GM18508 (cell line): Measurements from ENCODE around the gene GIMAP7.
"Not testable (repeated sequence)": the region's sequence is repeated elsewhere in the genome, so short reads cannot be mapped to it uniquely, and the experiment has no call there.

Source experiments
- ATAC-seq: cut with Tn5 transposase; IDR thresholded peaks from one replicate; pipeline ENCODE4 v1.9.1; 2021; ENCODE audit warnings: moderate number of reproducible peaks; ENCODE audit not compliant: insufficient read depth, unreplicated experiment

The GIMAP7 gene

DNA sequence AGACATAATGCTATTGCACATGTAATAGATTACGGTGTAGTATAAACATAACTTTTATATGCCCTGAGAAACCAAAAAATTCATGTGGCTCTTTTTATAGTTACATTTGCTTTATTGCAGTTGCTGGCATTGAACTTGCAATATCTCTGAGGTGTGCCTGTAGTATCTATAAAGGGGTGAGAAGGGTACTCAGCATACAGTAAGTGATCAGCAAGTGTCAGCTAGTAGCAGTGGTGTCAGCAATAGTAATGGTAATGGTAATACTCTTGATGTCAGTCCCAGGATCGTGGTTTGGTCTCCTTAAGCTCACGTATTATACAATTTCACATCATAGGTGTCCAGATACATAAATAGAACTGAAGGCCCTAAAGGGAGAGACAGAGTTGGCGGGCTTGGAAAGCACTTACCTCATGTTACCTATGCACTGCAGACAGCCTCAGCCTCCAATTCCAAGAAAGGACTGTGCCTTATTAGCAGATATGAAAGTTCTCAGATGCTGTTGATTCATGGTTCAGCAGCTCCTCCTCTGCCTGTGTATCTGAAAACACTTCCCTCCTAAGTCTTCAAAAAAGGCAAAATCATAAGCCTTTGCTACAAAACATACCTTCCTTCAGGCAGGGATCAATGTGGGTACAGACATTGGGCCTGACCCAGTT, 6.6 kb upstream of the GIMAP7 start:
- ATAC-seq, result no peak

- no peak for ATAC-seq
These were observed 3.6 kb upstream of the GIMAP7 start for GRCh38 chr7:150511048-150511447.

DNA sequence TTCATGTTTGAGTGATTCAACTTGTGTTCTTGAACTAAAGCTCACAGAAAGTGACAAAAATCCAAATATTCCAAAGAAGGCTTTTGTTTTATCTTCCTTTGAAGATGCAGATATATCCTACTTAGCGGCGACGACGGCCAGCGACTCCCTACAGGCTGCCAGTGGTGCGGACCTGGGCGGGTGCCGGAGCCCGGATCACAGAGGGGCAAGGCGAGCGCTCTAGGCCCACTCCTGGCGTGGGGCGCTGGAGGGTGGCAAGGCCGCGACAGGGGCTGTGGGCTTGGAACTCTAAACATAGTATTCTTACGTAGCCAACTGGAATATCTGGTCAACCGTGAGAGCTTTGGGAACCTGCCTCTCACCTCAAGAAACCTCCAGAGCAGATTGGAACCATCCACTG, 914 bp upstream of the GIMAP7 start:
- ATAC-seq, result no peak

GRCh38 chr7:150515248-150516147, 826 bp downstream of the GIMAP7 start:
- ATAC-seq, result no peak

- no peak for ATAC-seq
These were observed 2.5 kb downstream of the GIMAP7 start for GRCh38 chr7:150516956-150517745.

- ATAC-seq, result no peak
These were observed 4.6 kb downstream of the GIMAP7 start for GRCh38 chr7:150519310-150519709.

DNA sequence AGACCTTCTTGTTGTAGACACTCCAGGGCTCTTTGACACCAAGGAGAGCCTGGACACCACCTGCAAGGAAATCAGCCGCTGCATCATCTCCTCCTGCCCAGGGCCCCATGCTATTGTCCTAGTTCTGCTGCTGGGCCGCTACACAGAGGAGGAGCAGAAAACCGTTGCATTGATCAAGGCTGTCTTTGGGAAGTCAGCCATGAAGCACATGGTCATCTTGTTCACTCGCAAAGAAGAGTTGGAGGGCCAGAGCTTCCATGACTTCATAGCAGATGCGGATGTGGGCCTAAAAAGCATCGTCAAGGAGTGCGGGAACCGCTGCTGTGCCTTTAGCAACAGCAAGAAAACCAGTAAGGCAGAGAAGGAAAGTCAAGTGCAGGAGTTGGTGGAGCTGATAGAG, 5.5 kb downstream of the GIMAP7 start:
- ATAC-seq, result no peak

GRCh38 chr7:150522931-150523330, 8.3 kb downstream of the GIMAP7 start:
- ATAC-seq, result not testable (repeated sequence)

GRCh38 chr7:150524018-150524417, 9.3 kb downstream of the GIMAP7 start:
- ATAC-seq, result no peak

DNA sequence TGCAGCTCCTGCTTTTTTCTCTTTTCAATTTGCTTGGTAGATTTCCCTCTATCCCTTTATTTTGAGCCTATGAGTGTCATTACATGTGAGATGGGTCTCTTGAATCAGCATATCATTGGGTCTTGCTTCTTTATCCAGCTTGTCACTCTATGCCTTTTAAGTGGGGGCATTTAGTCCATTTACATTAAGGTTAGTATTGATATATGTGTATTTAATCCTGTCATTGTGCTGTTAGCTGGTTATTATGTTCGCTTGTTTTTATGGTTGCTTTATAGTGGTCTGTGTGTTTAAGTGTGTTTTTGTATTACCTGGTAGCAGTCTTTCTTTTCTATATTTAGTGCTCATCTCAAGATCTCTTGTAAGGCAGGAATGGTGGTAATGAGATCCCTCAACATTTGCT, 17.0 kb downstream of the GIMAP7 start:
- ATAC-seq, result no peak

DNA sequence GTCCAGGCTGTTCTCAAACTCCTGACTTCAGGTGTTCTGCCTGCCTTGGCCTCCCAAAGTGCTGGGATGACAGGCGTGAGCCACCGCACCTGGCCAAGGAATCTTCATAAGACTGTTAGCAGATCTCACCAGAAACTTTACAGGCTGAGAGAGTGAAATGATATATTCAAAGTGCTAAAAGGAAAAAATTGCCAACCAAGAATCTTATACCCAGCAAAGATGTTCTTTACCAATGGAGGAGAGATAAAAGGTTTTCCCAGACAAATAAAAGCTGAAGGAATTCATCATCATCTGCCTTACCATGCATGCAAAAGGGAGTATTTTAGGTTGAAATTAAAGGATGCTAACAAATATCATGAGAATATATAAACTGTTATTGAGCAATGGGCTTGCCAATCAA, 23.6 kb downstream of the GIMAP7 start:
- ATAC-seq, result no peak

GRCh38 chr7:150553163-150553562, 38.5 kb downstream of the GIMAP7 start:
- ATAC-seq, result no peak

GRCh38 chr7:150556521-150557138, 42.0 kb downstream of the GIMAP7 start:
- ATAC-seq, result no peak

- ATAC-seq, result no peak
These were observed 45.8 kb downstream of the GIMAP7 start for GRCh38 chr7:150560486-150560885.

DNA sequence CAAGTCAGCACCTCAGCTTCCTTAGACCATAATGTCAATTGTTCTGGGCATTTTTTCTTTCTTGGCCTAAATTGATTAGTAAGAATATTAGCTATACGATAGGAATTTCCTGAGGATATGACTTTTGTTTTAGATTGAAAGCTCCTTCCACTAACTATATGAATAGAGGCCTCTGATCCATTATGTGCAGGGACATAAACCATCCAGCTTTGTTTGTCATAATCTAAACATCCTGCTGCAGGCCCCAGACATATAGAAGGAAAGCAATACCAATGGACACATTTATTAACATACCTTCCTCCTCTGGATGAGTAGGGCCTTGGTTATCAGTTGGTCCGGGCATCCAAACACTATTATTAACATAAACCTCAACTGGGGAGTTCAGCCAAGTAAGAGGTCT, 48.2 kb downstream of the GIMAP7 start:
- ATAC-seq, result no peak

DNA sequence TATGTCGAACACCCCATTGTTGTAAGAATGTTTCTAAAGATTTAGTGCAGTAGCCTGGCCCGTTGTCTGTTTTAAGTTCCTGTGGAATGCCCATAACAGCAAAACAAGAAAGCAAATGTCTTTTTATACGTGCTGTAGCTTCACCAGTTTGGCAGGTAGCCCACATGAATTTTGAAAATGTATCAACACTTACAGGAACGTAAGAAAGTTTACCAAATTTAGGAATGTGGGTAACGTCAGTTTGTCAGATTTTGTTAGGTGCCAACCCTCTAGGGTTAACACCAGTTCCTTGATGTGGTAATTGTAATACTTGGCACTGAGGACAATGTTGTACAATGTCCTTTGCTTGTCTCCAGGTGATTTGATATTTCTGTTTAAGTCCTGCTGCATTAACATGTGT, 49.3 kb downstream of the GIMAP7 start:
- no peak for ATAC-seq

DNA sequence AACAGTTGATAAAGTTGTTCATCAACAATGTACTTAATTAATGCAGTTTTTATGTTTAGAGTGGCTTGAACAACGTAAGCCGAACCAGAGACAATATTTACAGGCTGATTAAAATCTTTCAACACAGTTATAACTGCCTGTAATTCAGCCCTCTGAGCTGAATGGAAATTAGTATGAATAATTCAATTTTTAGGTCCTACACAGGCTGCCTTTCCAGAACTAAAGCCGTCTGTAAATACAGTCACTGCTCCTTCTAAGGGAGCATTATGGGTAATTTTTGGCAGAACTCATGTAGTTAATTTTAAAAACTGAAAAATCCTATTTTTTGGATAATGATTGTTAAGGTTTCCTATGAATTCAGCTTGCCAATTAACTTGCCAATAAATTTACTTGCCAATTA, 49.9 kb downstream of the GIMAP7 start:
- ATAC-seq, result no peak

- ATAC-seq, result no peak
These were observed 50.6 kb downstream of the GIMAP7 start for GRCh38 chr7:150565239-150565638.

DNA sequence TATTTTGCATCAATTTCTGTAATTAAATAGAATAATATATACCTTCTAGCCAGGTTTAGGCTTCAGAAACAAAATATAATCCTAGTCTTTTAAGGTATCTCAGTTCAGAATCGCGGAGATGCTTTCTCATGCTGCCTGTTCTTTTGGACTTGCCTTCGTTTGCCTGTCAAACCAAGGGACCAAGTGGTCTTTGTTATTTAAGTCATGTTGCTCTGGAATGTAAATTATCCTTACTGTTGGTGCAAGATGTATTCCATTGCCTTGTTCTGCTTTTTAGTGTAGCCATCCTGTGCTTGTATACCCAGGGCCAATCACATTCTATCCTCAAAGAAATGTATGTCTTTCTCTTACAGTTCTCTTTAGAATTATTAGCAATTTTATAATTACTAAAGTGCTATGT, 51.5 kb downstream of the GIMAP7 start:
- ATAC-seq, result no peak

DNA sequence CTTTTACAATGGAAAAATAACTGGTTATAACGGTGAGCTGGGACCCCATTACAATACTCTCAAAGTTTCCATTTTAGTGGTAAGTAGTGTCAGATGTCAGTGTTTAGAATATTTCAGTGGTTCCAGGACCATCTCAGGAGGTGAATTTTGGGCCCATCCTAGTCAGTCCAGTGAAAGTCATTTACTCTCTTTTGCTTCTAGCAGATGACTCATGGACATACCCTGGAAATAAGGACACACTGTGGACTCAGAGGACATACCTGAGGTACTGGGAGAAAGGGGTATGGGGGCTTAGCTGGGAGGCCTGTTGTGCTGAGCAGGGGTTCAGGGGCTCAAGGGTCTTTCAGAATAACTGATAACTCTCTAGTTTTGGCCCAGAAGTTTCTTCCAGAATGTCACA, 51.9 kb downstream of the GIMAP7 start:
- ATAC-seq, result no peak

GRCh38 chr7:150567169-150567568, 52.5 kb downstream of the GIMAP7 start, which contains the start of gene GIMAP4:
TSS of gene GIMAP4 (plus strand) at chr7:150567390. CDS start at chr7:150569902, 2,512 bp downstream.
- no peak for ATAC-seq
